Stimulated activated CD4-positive, alpha-beta T cell treated with anti-CD3 and anti-CD28 coated beads, Interleukin-2, amount 100 ng/mL, for 4 hours (primary cell): ENCODE measurements around the gene GALNT17.
"Not testable (repeated sequence)": the region's sequence is repeated elsewhere in the genome, so short reads cannot be mapped to it uniquely, and the experiment has no call there.

Experiments
- DNase-seq: peaks from one replicate; pipeline ENCODE4 v3.0.0-alpha.2; 2020; ENCODE audit warnings: low read depth

GALNT17 gene

GRCh38 chr7:71236230-71237105, 104.5 kb downstream of the GALNT17 start:
- DNase-seq = no peak

GRCh38 chr7:71237945-71238344, 106.0 kb downstream of the GALNT17 start:
- DNase-seq = no peak

- no peak for DNase-seq
Measured at GRCh38 chr7:71238581-71239295, 106.8 kb downstream of the GALNT17 start.

- DNase-seq = no peak
Measured at GRCh38 chr7:71239586-71240268, 107.8 kb downstream of the GALNT17 start.

- no peak for DNase-seq
Measured at GRCh38 chr7:71243736-71244410, 111.9 kb downstream of the GALNT17 start.

GRCh38 chr7:71245038-71245437, 113.1 kb downstream of the GALNT17 start:
- no peak for DNase-seq

GRCh38 chr7:71251706-71252105, 119.8 kb downstream of the GALNT17 start:
- DNase-seq = no peak

GRCh38 chr7:71254751-71255150, 122.8 kb downstream of the GALNT17 start:
- no peak for DNase-seq

- DNase-seq = no peak
Measured at GRCh38 chr7:71255537-71256178, 123.7 kb downstream of the GALNT17 start.

- no peak for DNase-seq
Measured at GRCh38 chr7:71261066-71261465, 129.1 kb downstream of the GALNT17 start.

GRCh38 chr7:71262834-71263233, 130.9 kb downstream of the GALNT17 start:
- DNase-seq = not testable (repeated sequence)

GRCh38 chr7:71264005-71264404, 132.1 kb downstream of the GALNT17 start:
- DNase-seq = no peak

GRCh38 chr7:71266912-71267311, 135.0 kb downstream of the GALNT17 start:
- no peak for DNase-seq

- no peak for DNase-seq
Measured at GRCh38 chr7:71267734-71268469, 136.0 kb downstream of the GALNT17 start.

- no peak for DNase-seq
Measured at GRCh38 chr7:71270558-71270957, 138.6 kb downstream of the GALNT17 start.

GRCh38 chr7:71271203-71271602, 139.3 kb downstream of the GALNT17 start:
- no peak for DNase-seq

GRCh38 chr7:71272509-71273490, 140.9 kb downstream of the GALNT17 start:
- no peak for DNase-seq

- no peak for DNase-seq
Measured at GRCh38 chr7:71278257-71278656, 146.3 kb downstream of the GALNT17 start.

GRCh38 chr7:71281261-71281660, 149.3 kb downstream of the GALNT17 start:
- no peak for DNase-seq

GRCh38 chr7:71283802-71284201, 151.9 kb downstream of the GALNT17 start:
- DNase-seq = no peak
